SK-N-SH (cell line): ENCODE data around the gene SRA1. TPM values are rescaled to one million over a fixed set of nuclear protein-coding genes. Genes with fewer than 3 reads are reported as not detected.

Experiments used
- CTCF ChIA-PET: fragments of 300-600, 350-600 bp; formaldehyde crosslinking; extraction: SDS; loops from one replicate; lab custom pipeline; 2021; lab: Yijun Ruan, JAX
- POLR2A ChIA-PET: fragments of 350-600 bp; sonication (Branson Sonifier 250); formaldehyde crosslinking; extraction: SDS; loops from one replicate; lab custom pipeline; 2020; ENCODE audit warnings: antibody characterized with exemption, inconsistent platforms; lab: Yijun Ruan, JAX
- DNase-seq: peaks from one replicate; pipeline ENCODE4 v3.0.0; 2012
- H2AFZ ChIP-seq: fragments of 200-600 bp; sonication (generic); 2 replicates; pipeline ENCODE4 v1.8.1; 2016; ENCODE audit warnings: antibody characterized with exemption, mild to moderate bottlenecking, low read depth
- H3F3A ChIP-seq: fragments of 200-600 bp; sonication (generic); replicated peaks from 2 replicates; pipeline ENCODE3; 2016; ENCODE audit warnings: antibody characterized with exemption, mild to moderate bottlenecking; ENCODE audit not compliant: insufficient read depth
- H3K27ac ChIP-seq, 2 experiments: fragments of 200-500 bp in 1 of 2; fragments of 200-600 bp in 1 of 2; sonication (Bioruptor generic) in 1 of 2; sonication (generic), shearing (Covaris generic) in 1 of 2; 2 replicates each; pipeline versions ENCODE4 v1.5.1 to v1.6.1; 2014 to 2016; ENCODE audit warnings: low read depth in 2 of 2, inconsistent platforms in 1 of 2, low read length in 1 of 2, mild to moderate bottlenecking in 1 of 2, mixed read lengths in 1 of 2
- H3K27me3 ChIP-seq: fragments of 200-600 bp; sonication (generic), shearing (Covaris generic); 2 replicates; pipeline ENCODE4 v1.6.1; 2016; ENCODE audit warnings: mixed run types; ENCODE audit not compliant: insufficient read depth
- H3K36me3 ChIP-seq, 2 experiments: fragments of 200-500 bp in 1 of 2; fragments of 200-600 bp in 1 of 2; sonication (Bioruptor generic) in 1 of 2; sonication (generic) in 1 of 2; replicated peaks in 1 of 2; 2 replicates each; pipeline versions ENCODE3 to v1.5.1; 2014 to 2016; ENCODE audit warnings: low read length in 1 of 2, mild to moderate bottlenecking in 1 of 2; ENCODE audit not compliant: insufficient read depth in 2 of 2, control insufficient read depth in 1 of 2
- H3K4me1 ChIP-seq, 2 experiments: fragments of 200-500 bp in 1 of 2; fragments of 200-600 bp in 1 of 2; sonication (Bioruptor generic) in 1 of 2; sonication (generic), shearing (Covaris generic) in 1 of 2; 2 replicates each; pipeline versions ENCODE4 v1.5.1 to v1.6.1; 2014 to 2016; ENCODE audit warnings: low read depth in 1 of 2, low read length in 1 of 2, mixed run types in 1 of 2; ENCODE audit not compliant: insufficient read depth in 2 of 2, control insufficient read depth in 1 of 2
- H3K4me2 ChIP-seq: fragments of 200-600 bp; sonication (generic), shearing (Covaris generic); 2 replicates; pipeline ENCODE4 v1.6.1; 2017; ENCODE audit warnings: mixed run types
- H3K4me3 ChIP-seq, 2 experiments: fragments of 200-500 bp in 1 of 2; fragments of 200-600 bp in 1 of 2; sonication (Bioruptor generic) in 1 of 2; sonication (generic), shearing (Covaris generic) in 1 of 2; 2 replicates each; pipeline versions ENCODE4 v1.5.1 to v1.8.1; 2014 to 2016; ENCODE audit warnings: low read depth in 2 of 2, inconsistent platforms in 1 of 2, low read length in 1 of 2, mild to moderate bottlenecking in 1 of 2, mixed read lengths in 1 of 2, moderate library complexity in 1 of 2
- H3K79me2 ChIP-seq: fragments of 200-600 bp; sonication (generic); 2 replicates; pipeline ENCODE4 v1.8.1; 2017; ENCODE audit warnings: mild to moderate bottlenecking; ENCODE audit not compliant: insufficient read depth
- H3K9ac ChIP-seq: fragments of 200-600 bp; sonication (generic); 2 replicates; pipeline ENCODE4 v1.6.1; 2017; ENCODE audit warnings: mixed run types
- H3K9me2 ChIP-seq: fragments of 200-600 bp; sonication (generic); 2 replicates; pipeline ENCODE4 v1.6.1; 2017; ENCODE audit warnings: mixed run types
- H3K9me3 ChIP-seq: fragments of 200-600 bp; sonication (generic); 2 replicates; pipeline ENCODE4 v1.6.1; 2017; ENCODE audit warnings: mixed run types, mild to moderate bottlenecking, moderate library complexity
- H4K20me1 ChIP-seq: fragments of 200-600 bp; sonication (generic); 2 replicates; pipeline ENCODE4 v1.6.1; 2017; ENCODE audit warnings: mild to moderate bottlenecking, mixed run types; ENCODE audit not compliant: insufficient read depth
- CHD2 ChIP-seq: fragments of 150-350 bp; IDR thresholded peaks from 2 replicates; pipeline ENCODE4 v1.6.1; 2018; ENCODE audit warnings: low read length; ENCODE audit not compliant: partially characterized antibody
- ELF1 ChIP-seq: IDR thresholded peaks from 2 replicates; pipeline ENCODE4 v1.4.0; 2012
- EP300 ChIP-seq, 2 experiments: IDR thresholded peaks; 2 replicates each; pipeline versions ENCODE4 v1.4.0 to v1.6.1; 2012; ENCODE audit warnings: borderline replicate concordance in 1 of 2, low read depth in 1 of 2, low read length in 1 of 2
- FOXJ3 ChIP-seq: sonication (generic); formaldehyde crosslinking; IDR thresholded peaks from 2 replicates; pipeline ENCODE4 v1.5.1; 2020; ENCODE audit warnings: mild to moderate bottlenecking, missing genetic modification reagents
- GABPA ChIP-seq: IDR thresholded peaks from 2 replicates; pipeline ENCODE4 v1.4.0; 2012; ENCODE audit warnings: low read depth, mild to moderate bottlenecking
- MEF2A ChIP-seq: IDR thresholded peaks from 2 replicates; pipeline ENCODE4 v1.4.0; 2012; ENCODE audit warnings: low read depth, borderline replicate concordance
- MXI1 ChIP-seq: IDR thresholded peaks from 2 replicates; pipeline ENCODE4 v1.6.1; 2012; ENCODE audit warnings: mild to moderate bottlenecking, low read depth, low read length, improper control_type of control experiment
- NFIC ChIP-seq: IDR thresholded peaks from 2 replicates; pipeline ENCODE4 v1.4.0; 2012; ENCODE audit warnings: borderline replicate concordance
- POLR2AphosphoS5 ChIP-seq: IDR thresholded peaks from 2 replicates; pipeline ENCODE4 v1.6.1; 2012; ENCODE audit warnings: low read depth, low read length
- RAD21 ChIP-seq: IDR thresholded peaks from 2 replicates; pipeline ENCODE4 v1.6.1; 2012; ENCODE audit warnings: mild to moderate bottlenecking, low read length
- RCOR1 ChIP-seq: fragments of 150-350 bp; IDR thresholded peaks from 2 replicates; pipeline ENCODE4 v1.6.1; 2017; ENCODE audit warnings: antibody characterized with exemption, low read length
- REST ChIP-seq: IDR thresholded peaks from 2 replicates; pipeline ENCODE4 v1.6.1; 2012; ENCODE audit warnings: mild to moderate bottlenecking, low read depth, low read length, moderate library complexity
- RFX5 ChIP-seq: IDR thresholded peaks from 2 replicates; pipeline ENCODE4 v1.6.1; 2012; ENCODE audit warnings: mild to moderate bottlenecking, improper control_type of control experiment, low read length
- RXRA ChIP-seq: IDR thresholded peaks from 2 replicates; pipeline ENCODE4 v1.4.0; 2012; ENCODE audit warnings: low read depth, mild to moderate bottlenecking, borderline replicate concordance
- TEAD4 ChIP-seq: IDR thresholded peaks from 2 replicates; pipeline ENCODE4 v1.4.0; 2012; ENCODE audit warnings: mild to moderate bottlenecking, borderline replicate concordance; ENCODE audit not compliant: insufficient read depth
- YY1 ChIP-seq: IDR thresholded peaks from 2 replicates; pipeline ENCODE4 v1.4.0; 2012; ENCODE audit warnings: low read depth, mild to moderate bottlenecking
- WGBS: methylation state at CpG from one replicate; pipeline ENCODE4 v1.1.6; 2017; ENCODE audit warnings: low lambda C conversion rate; 5-methylcytosine and 5-hydroxymethylcytosine counted together
- polyA plus RNA-seq, 3 experiments: library from polyadenylated mRNA; depleted of rRNA; stranded (reverse); fragments of >200 nt; gene quantifications; 2 replicates each; pipeline ENCODE4 v1.2.3, GENCODE V29; 2012
- TF ChIP-seq, protein P1 (sequence below): IDR thresholded peaks from 2 replicates; pipeline ENCODE4 v1.4.0; 2012; ENCODE audit warnings: low read depth, borderline replicate concordance
- TF ChIP-seq, protein P2 (sequence below): fragments of 150-350 bp; IDR thresholded peaks from 2 replicates; pipeline ENCODE4 v1.6.1; 2016; ENCODE audit warnings: mild to moderate bottlenecking, low read depth, low read length

SRA1 gene
- polyA plus RNA-seq, 1 of the 3 experiments (the other 2 are of a cell fraction), result 35.9 TPM

- Histone ChIP-seq H3K27ac (peak overlapping the region; percentile 32 to 87; a peak in 3 of 4 replicates), H3F3A (peaks cover 55% of the 10 kb centered on the region), H3K9me3 (no peaks in the 10 kb centered on the region)
- CTCF ChIA-PET, result no interaction called here
- POLR2A ChIA-PET, result interaction anchor here (1.1 to 1.7 kb wide), 2 partner anchors 20 to 97 kb away, joined by 3 to 6 read pairs; partner anchors contain the start of genes IK and NDUFA2
- no peak for TF ChIP-seq GABPA
- TF ChIP-seq, all 33 proteins: peak for 0
- 92% methylated on average over 7 of the region's 11 CpGs for WGBS
- no peak overlapping the region for H3K4me2 ChIP-seq
- H3K9ac ChIP-seq, result no peak overlapping the region
- DNase-seq, result no peak
- H3K4me1 ChIP-seq, result peaks cover 15 to 49% of the 10 kb centered on the region in 2 experiments
- no peaks in the 10 kb centered on the region for H3K27me3 ChIP-seq
- no peaks in the 10 kb centered on the region for H3K9me2 ChIP-seq
- H3K36me3 ChIP-seq, result peaks cover 21 to 43% of the 10 kb centered on the region in 2 experiments
- no peak overlapping the region for H3K4me3 ChIP-seq
- no peak overlapping the region for H2AFZ ChIP-seq
- peaks cover 4% of the 10 kb centered on the region for H4K20me1 ChIP-seq
- H3K79me2 ChIP-seq, result peaks cover 46% of the 10 kb centered on the region
These were observed 6.9 kb downstream of the SRA1 start for GRCh38 chr5:140550147-140551079.

- Histone ChIP-seq H3K9ac (no peak overlapping the region), H3K36me3 (peaks cover 28 to 46% of the 10 kb centered on the region in 2 experiments), H3K27me3 (no peaks in the 10 kb centered on the region), H3K79me2 (peaks cover 39% of the 10 kb centered on the region), H3K9me3 (no peaks in the 10 kb centered on the region), H3K9me2 (no peaks in the 10 kb centered on the region), H2AFZ (no peak overlapping the region), H3K27ac (peak overlapping the region; percentile 32 to 87; a peak in 3 of 4 replicates), H4K20me1 (peaks cover 4% of the 10 kb centered on the region), H3F3A (peaks cover 54% of the 10 kb centered on the region), H3K4me2 (no peak overlapping the region), H3K4me3 (no peak overlapping the region), H3K4me1 (peaks cover 14 to 46% of the 10 kb centered on the region in 2 experiments; a peak in 3 of 4 replicates)
- 0 out of 2 replicates have a peak, but pooled peaks have one; percentile 1 for TF ChIP-seq RAD21
- no peak for TF ChIP-seq TEAD4
- TF ChIP-seq RFX5, result no peak
- TF ChIP-seq, protein P1, sequence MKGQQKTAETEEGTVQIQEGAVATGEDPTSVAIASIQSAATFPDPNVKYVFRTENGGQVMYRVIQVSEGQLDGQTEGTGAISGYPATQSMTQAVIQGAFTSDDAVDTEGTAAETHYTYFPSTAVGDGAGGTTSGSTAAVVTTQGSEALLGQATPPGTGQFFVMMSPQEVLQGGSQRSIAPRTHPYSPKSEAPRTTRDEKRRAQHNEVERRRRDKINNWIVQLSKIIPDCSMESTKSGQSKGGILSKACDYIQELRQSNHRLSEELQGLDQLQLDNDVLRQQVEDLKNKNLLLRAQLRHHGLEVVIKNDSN, result no peak
- TF ChIP-seq MXI1, result peak; percentile 76; the same call in 1 of the 2 replicates
- TF ChIP-seq NFIC, result peak; percentile 10; the same call in 1 of the 2 replicates
- no peak for TF ChIP-seq FOXJ3 (CRISPR knock-in tag)
- TF ChIP-seq EP300 (IDR thresholded peaks at IDR 0.05; ENCODE audit: borderline replicate concordance in 1 of 2, low read depth in 1 of 2, low read length in 1 of 2), result 0 out of 4 replicates have a peak, but pooled peaks of 1 of the 2 experiments have one; percentile 5
- no peak for TF ChIP-seq ELF1
- TF ChIP-seq RXRA, result no peak
- peak; percentile 40 for TF ChIP-seq RCOR1
- TF ChIP-seq GABPA, result no peak
- TF ChIP-seq, protein P2, sequence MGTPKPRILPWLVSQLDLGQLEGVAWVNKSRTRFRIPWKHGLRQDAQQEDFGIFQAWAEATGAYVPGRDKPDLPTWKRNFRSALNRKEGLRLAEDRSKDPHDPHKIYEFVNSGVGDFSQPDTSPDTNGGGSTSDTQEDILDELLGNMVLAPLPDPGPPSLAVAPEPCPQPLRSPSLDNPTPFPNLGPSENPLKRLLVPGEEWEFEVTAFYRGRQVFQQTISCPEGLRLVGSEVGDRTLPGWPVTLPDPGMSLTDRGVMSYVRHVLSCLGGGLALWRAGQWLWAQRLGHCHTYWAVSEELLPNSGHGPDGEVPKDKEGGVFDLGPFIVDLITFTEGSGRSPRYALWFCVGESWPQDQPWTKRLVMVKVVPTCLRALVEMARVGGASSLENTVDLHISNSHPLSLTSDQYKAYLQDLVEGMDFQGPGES, result no peak
- no peak for TF ChIP-seq MEF2A
- no peak for TF ChIP-seq REST
- TF ChIP-seq POLR2AphosphoS5, result peak; percentile 33; the same call in 1 of the 2 replicates
- no peak for TF ChIP-seq YY1
- TF ChIP-seq CHD2, result peak; percentile 13
- 39% methylated on average over 2 of the region's 3 CpGs for WGBS
- CTCF ChIA-PET, result interaction anchor here (1.4 kb wide), 1 partner anchor 15 kb away, joined by 3 read pairs; no protein-coding TSS in a partner anchor
- POLR2A ChIA-PET, result interaction anchor here (0.6 to 3.1 kb wide), 6 partner anchors 8 to 98 kb away, joined by 3 to 21 read pairs (median 5); partner anchors contain the start of genes APBB3, IK, NDUFA2 and SLC35A4
- peak; percentile 71 for DNase-seq
These were observed 7.8 kb downstream of the SRA1 start for GRCh38 chr5:140549237-140550144.
